ENCODE measurements around the gene IGF1R.
A peak's percentile ranks its signal among the peaks of the same experiment; 100 is the strongest.
"Not testable (repeated sequence)": the region's sequence is repeated elsewhere in the genome, so short reads cannot be mapped to it uniquely, and the experiment has no call there.

Gene IGF1R

DNA sequence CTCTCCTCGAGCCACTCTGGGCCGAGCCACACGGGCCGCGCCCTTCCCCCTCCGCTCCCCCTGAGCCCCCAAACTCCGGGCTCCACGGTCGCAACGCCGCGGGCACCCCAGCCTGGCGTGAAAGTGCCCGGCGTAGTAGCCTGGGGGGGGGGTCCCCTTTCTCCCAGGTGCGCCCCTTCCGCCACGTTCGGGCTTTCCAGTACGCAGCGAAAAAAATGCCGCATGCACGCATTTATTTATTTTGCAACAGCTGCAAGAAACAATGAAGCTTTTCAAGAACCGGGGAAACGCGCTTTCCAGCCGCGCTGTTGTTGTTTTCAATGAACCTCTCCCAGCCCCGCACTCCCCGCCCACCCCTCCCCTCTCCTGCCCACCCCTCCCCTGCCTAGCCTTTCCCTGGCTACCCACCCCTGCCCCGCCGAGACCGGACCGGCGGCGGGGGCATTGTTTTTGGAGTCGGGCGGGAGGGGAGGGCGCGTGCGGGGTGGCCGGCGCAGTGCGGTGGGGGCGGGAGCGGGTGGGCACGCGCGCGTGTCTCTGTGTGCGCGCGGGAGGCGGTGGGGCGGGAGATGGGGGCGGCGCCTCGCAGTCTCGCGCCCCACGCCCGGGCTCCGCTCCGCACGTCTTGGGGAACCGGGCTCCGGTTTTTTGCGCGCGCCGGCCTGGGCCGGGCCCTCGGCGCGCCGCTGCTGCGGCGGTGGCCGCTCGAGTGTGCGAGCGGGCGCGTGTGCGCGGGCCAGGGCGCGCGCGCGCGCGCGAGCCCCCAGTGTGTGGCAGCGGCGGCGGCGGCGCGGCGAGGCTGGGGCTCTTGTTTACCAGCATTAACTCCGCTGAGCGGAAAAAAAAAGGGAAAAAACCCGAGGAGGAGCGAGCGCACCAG, at the start of gene IGF1R:
IGF1R (plus strand) TSS at position 766 of the 880 bp plus-strand sequence. CDS start 1,043 bp downstream, outside the sequence.
- DNase-seq (ENCODE audit: insufficient read length, low spot score) (peak; percentile 74), FAIRE-seq (no peak)

- DNase-seq (ENCODE audit: insufficient read length, low spot score) (no peak), FAIRE-seq (no peak)
These were observed 48.2 kb upstream of the IGF1R start for GRCh38 chr15:98599909-98600691.

- FAIRE-seq = no peak
- DNase-seq (ENCODE audit: insufficient read length, low spot score) = no peak
These were observed 43.4 kb upstream of the IGF1R start for GRCh38 chr15:98604983-98605382.

GRCh38 chr15:98609144-98609852, 39.0 kb upstream of the IGF1R start:
- no peak for FAIRE-seq

DNA sequence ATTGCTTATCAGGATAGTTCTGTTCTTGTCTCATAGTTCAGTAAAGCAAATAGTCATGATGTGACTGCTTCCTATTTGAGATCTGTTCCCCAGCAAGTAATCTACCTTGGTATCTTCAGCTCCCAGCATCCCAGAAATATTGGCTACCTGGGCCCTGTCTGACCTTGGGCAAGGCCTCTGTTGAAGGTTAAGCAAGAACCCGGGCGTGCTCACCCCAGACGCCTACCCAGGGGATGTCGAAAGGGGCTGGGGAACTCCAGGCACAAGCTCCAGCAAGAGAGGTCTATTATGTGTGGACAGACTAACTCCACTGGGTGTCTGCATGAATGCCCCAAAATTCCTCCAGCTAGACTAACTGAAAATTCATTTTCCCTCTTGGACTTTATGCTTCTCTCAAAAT, 37.3 kb upstream of the IGF1R start:
- no peak for FAIRE-seq
- DNase-seq (ENCODE audit: insufficient read length, low spot score) = no peak

More at GRCh38 chr15:98609144-98609852, 39.0 kb upstream of the IGF1R start:
- peak; percentile 74 for DNase-seq (ENCODE audit: insufficient read length, low spot score)

DNA sequence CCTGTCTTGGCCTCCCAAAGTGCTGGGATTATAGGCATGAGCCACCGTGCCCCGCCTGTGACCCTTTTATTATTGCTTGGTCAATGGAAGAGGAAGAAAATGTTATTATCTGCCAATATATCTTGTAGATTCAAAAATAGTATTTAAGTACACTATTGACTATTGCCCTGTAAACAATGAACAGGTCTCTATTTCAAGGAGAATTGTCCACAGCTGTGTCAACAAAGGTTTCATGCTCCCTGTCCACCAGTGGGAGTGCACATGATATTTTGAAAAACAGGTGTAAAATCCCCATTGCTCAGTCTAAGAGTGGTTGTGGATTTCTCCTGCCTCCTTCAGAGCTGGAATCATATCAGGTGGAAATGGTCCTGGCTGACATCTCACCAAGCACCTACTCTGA, 36.5 kb upstream of the IGF1R start:
- no peak for FAIRE-seq
- DNase-seq (ENCODE audit: insufficient read length, low spot score) = no peak

GRCh38 chr15:98612490-98613110, 35.7 kb upstream of the IGF1R start:
- DNase-seq (ENCODE audit: insufficient read length, low spot score) = no peak

DNA sequence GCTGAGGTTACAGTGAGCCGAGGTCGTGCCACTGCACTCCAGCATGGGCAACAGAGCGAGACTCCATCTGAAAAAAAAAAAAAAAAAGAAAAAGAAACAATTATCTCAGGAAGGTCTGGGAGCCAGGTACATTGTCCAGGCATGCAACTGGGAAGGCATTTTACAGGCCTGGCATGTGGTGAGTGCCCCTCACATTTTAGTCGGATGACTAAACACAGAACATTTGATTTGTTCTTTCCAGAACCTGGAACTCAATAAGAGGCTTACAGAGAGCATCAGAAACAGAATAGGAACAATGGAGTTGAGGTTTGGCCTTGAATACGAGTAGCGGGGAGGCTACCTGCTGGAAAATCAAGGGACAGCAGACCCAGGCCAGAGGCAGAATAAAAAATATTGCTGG, 33.7 kb upstream of the IGF1R start:
- DNase-seq (ENCODE audit: insufficient read length, low spot score) = no peak
- no peak for FAIRE-seq

More at GRCh38 chr15:98612490-98613110, 35.7 kb upstream of the IGF1R start:
- FAIRE-seq = no peak

DNA sequence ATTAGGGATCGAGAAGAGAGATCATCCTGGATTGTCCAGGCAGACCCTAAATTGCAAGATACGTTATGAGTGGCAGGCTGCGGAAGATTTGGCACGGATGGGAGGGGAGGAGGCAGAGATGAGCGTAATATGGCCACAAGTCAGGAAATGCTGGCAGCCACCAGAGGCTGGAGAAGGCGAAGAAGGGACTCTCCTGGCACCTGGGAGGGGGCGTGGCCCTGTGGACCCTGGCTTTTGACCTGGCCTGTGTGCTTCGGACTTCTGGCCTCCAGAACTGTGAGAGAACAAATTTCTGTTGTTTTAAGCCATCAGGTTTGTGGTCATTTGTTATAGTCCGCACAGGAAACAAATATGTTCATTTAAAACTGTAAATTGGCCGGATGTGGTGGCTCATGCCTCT, 31.9 kb upstream of the IGF1R start:
- FAIRE-seq = no peak
- DNase-seq (ENCODE audit: insufficient read length, low spot score) = no peak

DNA sequence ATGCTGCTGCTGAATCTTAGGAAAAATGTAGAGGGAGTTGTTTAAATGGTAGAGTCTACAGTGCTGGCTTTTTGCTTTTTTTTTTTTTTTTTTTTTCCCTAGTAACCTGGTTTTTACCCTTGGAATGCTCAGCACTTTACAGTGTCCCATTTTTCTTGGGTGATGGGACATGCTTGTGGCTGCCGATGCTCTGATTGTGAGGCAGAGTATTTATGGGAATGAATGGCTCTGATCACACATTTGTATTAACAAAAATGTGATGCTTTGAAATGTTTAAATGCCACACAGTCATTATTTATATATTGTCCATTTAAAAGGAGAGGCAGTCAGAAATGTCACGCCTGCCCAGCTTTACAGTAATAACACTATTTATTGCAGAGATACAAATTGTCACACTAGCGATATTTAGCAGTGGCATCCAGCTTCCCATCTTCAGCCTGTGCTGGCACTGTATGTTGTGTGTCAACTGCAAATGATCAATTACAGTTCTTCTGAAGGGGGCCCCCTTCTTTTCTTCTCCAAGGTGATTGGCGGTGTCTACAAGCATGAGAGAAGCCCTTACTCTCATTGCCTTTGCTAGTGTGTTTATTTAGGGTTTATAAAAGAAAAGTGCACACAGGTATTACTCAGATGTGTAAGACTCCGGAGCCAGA, 30.9 kb upstream of the IGF1R start:
- FAIRE-seq (no peak), DNase-seq (ENCODE audit: insufficient read length, low spot score) (no peak)

DNA sequence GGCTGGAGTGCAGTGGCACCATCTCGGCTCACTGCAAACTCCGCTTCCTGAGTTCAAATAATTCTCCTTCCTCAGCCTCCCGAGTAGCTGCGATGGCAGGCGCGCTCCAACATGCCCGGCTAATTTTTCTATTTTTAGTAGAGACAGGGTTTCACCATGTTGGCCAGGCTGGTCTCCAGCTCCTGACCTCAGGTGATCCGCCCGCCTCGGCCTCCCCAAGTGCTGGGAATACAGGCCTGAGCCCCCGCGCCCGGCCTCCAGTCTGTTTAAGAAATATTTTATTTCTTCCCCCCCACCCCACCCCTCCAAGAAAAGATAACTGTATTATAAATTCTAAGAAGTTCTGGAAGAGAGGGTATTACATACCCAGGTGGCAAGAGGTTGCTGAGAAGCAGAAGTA, 29.8 kb upstream of the IGF1R start:
- FAIRE-seq; DNase-seq (ENCODE audit: insufficient read length, low spot score): not testable (repeated sequence)

DNA sequence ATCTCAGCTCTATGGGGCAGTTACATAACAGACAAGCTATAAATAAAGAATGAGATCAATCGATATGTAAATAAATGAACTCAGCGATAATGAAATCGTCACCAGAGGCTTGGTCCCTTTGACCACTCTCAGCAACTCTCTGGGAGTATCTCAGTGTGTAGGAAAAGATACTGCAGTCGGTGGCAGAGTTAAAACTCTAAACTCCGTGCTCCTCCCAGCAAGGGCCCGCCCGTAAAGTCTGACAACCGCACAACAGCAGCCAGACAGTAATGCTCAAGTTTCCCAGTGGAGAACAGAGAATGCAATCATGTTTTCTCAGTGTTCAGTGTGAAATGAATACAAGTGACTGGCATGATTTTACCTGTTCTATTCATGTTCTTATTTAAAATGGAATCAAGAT, 28.3 kb upstream of the IGF1R start:
- no peak for DNase-seq (ENCODE audit: insufficient read length, low spot score)
- FAIRE-seq = no peak

DNA sequence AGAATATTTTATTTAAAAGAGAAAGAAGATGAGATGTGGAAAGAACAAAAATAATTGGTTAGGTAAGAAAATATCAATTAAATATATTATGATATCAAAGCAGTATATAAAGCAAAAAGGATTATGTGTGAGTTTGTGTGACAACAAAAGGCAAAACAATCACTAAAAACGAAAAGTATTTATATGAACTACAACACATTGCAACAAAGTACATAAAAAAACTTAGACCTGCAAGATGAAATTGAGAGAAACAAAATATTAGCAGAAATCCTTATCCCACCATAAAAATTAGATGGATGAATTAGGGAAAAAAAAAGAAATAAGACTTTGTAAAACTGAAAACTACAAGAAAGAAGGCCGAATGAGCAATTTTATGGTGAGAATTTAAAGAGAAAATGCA, 27.3 kb upstream of the IGF1R start:
- DNase-seq (ENCODE audit: insufficient read length, low spot score) (no peak), FAIRE-seq (no peak)

DNA sequence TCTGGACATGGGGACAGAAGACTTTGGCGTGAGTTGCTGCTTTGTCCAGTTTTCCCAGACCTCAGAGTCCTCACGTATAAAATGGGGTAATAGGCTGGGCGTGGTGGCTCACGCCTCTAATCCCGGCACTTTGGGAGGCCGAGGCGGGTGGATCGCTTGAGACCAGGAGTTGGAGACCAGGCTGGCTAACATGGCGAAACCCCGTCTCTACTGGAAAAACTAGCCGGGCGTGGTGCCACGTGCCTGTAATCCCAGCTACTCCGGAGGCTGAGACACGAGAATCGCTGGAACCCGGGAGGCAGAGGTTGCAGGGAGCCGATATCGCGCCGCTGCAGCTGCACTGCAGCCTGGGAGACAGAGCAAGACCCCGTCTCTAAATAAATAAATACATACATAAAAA, 22.7 kb upstream of the IGF1R start:
- no peak for FAIRE-seq

GRCh38 chr15:98626153-98626552, 22.2 kb upstream of the IGF1R start:
- FAIRE-seq (no peak), DNase-seq (ENCODE audit: insufficient read length, low spot score) (no peak)

More for the DNA sequence above, 22.7 kb upstream of the IGF1R start:
- no peak for DNase-seq (ENCODE audit: insufficient read length, low spot score)

DNA sequence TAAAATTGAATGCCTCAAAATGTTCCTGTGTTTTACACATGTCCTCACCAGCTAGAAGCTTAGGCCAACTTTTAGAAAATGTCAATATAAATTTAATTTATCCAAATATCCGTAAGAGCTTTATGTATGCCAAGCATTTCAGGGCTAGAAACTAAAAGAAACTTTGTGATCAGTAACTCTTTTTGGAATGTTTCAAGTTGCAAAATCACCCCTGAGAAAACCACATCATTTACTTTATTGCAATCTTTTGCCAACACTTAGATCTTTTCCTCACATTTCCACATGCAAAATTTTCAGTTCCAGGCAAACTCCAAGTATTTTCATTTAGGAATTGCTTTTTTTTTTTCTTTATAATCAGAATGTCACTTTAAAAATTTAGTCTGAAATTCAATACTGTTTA, 20.1 kb upstream of the IGF1R start:
- FAIRE-seq = no peak

DNA sequence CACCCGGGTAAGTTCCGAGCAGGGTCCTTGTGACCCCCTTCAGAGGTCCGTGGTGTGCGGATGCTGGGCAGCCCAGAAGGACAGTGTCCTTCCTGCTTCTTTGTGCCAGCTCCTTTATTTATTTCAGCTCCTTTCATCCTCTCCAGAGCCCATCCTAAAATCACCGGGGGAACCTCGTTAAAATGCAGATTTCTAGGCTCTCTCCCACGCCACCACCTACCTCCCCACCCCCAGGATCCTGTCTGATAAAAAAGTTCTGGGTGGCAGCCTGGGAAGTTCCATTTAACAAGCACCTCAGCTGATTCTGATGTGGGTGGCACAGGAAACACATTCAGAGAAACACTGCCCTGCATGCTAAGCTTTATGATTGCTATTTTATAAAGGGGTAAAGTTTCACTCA, 12.5 kb upstream of the IGF1R start:
- FAIRE-seq = no peak
- DNase-seq (ENCODE audit: insufficient read length, low spot score) = no peak

More for the DNA sequence above, 20.1 kb upstream of the IGF1R start:
- DNase-seq (ENCODE audit: insufficient read length, low spot score) = no peak

DNA sequence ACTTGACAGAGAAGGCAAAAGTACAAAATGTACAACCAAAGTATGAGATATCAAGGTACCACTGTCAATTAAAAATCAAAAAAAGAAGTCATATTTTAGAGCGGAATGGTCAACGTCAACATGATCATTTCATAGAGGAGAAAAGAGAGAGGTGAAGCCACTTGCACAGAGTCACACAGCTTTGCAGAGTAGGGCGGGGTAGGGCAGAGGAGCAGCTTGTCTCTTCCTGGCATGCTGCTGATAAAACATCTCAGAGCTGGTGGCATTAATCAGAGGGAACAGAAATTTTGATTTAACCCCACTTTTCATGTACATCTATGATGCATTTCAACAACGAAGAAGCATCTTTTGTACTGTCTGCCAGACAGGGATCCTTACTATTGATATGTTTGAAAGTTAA, 5.2 kb upstream of the IGF1R start:
- no peak for FAIRE-seq
- no peak for DNase-seq (ENCODE audit: insufficient read length, low spot score)

DNA sequence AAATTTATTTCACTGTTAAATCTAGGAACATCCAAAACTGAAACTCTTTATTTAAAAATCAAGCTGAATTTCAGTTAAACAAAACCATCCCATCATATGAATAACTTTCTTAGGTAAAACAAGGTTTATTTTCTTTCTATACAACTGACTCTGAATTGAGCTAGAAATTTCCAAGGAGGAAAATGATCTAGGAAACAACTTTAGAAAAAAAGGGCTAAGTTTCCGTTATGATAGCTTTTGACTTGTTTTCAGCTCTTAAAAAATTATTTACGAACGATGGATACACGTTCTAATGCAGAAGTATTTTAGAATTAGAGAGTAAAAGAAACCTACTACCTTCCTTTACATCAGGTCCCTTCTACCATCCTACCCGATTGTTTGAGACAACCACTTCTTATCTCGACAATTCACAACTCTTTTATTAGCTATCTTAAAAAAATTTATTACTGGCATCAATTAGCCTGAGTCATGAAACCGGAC, 1.8 kb upstream of the IGF1R start:
- DNase-seq (ENCODE audit: insufficient read length, low spot score) (no peak), FAIRE-seq (no peak)
